ENCODE measurements around the gene FLAD1.

DNA sequence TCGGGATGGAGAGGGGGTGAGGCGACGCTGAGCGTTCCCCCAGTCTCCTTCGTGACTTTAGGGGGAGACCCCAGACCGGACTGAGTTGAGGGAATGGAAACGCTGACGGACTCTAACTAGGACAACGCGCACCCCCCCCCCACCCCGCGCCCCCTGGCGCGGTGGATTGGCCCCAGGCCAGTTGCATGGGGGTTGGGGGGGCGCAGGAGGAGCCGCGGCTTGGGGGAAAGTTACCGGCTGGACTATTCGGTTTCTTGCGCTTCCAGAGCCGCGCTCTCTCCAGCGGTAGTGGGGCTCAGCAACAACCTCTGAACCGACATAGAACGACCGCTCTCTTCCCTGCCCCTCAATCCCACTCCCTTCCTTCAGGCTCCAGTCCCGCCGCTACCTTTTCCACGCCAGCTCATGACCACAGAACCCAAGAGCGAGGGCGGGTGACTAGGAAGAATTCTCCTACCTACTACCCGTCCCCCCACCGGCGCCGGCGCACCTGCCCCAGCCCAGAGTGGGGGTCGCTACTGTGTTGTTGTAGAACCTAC, 20.2 kb downstream of the FLAD1 start:
- no peak for TF ChIP-seq TCF7L2 (IDR thresholded peaks at IDR 0.05; ENCODE audit: borderline replicate concordance, extremely low read depth, insufficient read depth, insufficient read length)
- TF ChIP-seq EZH2phosphoT487 (IDR thresholded peaks at IDR 0.05; ENCODE audit: borderline replicate concordance): no peak
- TF ChIP-seq, protein P1, sequence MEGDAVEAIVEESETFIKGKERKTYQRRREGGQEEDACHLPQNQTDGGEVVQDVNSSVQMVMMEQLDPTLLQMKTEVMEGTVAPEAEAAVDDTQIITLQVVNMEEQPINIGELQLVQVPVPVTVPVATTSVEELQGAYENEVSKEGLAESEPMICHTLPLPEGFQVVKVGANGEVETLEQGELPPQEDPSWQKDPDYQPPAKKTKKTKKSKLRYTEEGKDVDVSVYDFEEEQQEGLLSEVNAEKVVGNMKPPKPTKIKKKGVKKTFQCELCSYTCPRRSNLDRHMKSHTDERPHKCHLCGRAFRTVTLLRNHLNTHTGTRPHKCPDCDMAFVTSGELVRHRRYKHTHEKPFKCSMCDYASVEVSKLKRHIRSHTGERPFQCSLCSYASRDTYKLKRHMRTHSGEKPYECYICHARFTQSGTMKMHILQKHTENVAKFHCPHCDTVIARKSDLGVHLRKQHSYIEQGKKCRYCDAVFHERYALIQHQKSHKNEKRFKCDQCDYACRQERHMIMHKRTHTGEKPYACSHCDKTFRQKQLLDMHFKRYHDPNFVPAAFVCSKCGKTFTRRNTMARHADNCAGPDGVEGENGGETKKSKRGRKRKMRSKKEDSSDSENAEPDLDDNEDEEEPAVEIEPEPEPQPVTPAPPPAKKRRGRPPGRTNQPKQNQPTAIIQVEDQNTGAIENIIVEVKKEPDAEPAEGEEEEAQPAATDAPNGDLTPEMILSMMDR (IDR thresholded peaks at IDR 0.05 in 2 of 3, conservative IDR thresholded peaks at IDR 0.05 in 1 of 3; ENCODE audit: borderline replicate concordance in 1 of 3, insufficient read depth in 1 of 3, low read depth in 2 of 3, low read length in 2 of 3): no peak
- TF ChIP-seq, protein P2, sequence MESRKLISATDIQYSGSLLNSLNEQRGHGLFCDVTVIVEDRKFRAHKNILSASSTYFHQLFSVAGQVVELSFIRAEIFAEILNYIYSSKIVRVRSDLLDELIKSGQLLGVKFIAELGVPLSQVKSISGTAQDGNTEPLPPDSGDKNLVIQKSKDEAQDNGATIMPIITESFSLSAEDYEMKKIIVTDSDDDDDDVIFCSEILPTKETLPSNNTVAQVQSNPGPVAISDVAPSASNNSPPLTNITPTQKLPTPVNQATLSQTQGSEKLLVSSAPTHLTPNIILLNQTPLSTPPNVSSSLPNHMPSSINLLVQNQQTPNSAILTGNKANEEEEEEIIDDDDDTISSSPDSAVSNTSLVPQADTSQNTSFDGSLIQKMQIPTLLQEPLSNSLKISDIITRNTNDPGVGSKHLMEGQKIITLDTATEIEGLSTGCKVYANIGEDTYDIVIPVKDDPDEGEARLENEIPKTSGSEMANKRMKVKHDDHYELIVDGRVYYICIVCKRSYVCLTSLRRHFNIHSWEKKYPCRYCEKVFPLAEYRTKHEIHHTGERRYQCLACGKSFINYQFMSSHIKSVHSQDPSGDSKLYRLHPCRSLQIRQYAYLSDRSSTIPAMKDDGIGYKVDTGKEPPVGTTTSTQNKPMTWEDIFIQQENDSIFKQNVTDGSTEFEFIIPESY (IDR thresholded peaks at IDR 0.05; ENCODE audit: extremely low read depth, insufficient replicate concordance, low read length): no peak
- TF ChIP-seq, protein P3, sequence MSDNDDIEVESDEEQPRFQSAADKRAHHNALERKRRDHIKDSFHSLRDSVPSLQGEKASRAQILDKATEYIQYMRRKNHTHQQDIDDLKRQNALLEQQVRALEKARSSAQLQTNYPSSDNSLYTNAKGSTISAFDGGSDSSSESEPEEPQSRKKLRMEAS (IDR thresholded peaks at IDR 0.05): no peak
- TF ChIP-seq POLR2A (IDR thresholded peaks at IDR 0.05; ENCODE audit: borderline replicate concordance, extremely low read depth, insufficient read depth, insufficient read length): no peak
- no peak for TF ChIP-seq EZH2 (IDR thresholded peaks at IDR 0.05)

Data from HCT116 (cell line).